GM18517 (cell line): ENCODE data around the gene TECTA.

Experiments used
- ATAC-seq: cut with Tn5 transposase; IDR thresholded peaks from one replicate; pipeline ENCODE4 v1.9.1; 2021; ENCODE audit warnings: mild to moderate bottlenecking, moderate library complexity; ENCODE audit not compliant: unreplicated experiment

Gene TECTA

DNA sequence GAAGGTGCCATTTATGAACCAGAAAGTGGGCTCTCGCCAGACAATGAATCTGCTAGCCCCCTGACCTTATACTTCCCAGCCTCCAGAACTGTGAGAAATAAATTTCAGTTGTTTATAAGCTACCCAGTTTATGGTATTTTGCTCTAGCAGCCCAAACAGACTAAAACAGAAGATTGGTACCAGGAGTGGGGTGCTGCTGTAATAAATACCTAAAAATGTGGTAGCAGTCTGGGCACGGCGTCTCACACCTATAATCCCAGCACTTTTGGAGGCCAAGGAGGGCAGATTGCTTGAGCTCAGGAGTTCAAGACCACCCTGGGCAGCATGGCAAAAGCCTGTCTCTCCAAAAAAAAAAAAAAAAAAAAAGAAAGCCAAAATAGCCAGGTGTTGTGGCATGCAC, 21.3 kb downstream of the TECTA start:
- no peak for ATAC-seq

DNA sequence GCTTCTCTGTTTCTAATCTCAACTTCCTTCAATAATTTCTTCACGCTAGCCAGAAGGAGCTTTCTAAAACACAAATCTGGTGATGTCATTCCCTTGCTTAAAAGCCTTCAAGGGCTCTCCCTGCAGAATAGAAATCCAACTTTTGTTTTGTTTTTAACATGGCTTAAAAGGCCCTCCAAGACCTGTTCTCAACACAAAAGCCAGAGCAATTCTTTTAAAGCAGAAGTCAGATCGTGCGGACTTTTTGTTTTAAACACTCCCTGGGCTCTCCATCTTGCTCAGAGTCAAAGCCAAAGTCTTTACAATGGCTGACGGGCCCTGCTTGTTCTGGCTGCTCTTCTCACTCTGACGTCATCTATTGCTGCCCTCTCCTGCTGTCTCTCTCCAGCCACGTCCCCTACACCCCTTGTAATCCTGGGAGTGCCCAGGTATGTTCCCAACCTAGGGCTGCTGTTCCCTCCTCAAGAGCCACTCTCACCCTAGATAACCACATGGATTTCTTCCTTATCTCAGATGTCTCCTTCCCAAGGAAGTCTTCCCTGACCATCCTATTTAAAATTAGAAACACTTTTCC, 22.5 kb downstream of the TECTA start:
- no peak for ATAC-seq

- ATAC-seq = no peak
Observed at GRCh38 chr11:121127809-121128208, 26.8 kb downstream of the TECTA start.

GRCh38 chr11:121129362-121130340, 28.6 kb downstream of the TECTA start:
- no peak for ATAC-seq

GRCh38 chr11:121131656-121132055, 30.6 kb downstream of the TECTA start:
- no peak for ATAC-seq

GRCh38 chr11:121132211-121132976, 31.4 kb downstream of the TECTA start:
- ATAC-seq = no peak

GRCh38 chr11:121134741-121135312, 33.8 kb downstream of the TECTA start:
- no peak for ATAC-seq

DNA sequence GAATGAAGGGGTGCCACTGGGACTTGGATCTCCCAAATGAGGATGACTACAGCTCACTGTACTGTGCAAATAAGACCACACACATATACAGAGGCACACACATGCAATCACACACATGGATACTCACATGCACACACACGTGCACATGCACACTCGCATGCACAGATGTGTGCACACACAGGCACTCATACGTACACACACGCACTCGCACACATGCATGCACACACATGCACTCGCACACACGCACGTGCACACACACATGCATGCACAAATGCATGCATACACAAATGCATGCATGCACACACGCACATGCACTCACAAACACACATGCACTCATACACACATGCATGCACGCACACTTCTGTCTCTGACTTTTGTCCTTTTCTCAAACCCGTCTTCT, 36.0 kb downstream of the TECTA start:
- ATAC-seq = no peak

DNA sequence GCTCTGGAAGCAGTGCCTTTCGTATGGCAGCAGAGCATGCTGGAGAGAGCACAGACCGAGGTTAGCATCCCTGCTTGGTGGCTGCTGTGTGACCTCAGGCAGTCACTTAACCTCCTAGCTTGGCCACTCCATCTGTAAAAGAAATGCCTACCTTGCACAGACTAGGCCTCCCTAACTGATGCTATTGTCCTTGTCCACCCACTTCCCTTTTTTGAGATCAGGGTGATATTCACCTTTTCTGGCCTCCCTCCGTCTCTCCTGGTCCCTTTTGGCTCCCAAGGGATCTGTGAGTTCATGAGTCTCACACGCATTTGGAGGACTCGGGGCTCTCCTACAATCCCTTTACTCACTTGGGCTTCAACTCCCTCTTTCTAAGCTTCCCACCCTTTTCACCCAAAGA, 37.2 kb downstream of the TECTA start:
- no peak for ATAC-seq

DNA sequence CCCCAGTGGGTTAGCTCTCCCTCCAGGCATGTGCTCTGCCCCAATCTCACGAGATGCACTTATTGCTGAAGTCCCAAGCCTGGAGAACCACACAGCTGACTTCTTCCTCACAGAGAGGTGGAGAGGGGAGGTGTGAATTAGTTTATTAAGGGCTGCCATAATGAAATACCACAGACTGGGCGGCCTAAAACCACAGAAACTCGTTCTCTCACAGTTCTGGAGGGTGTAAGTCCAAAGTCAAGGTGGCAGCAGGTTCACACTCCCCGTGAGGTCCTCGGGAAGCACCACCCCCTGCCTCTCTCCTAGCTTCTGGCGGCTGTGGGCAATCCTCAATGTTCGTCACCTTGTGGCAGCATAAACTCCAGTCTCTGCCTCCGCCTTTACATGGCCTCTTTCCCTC, 39.3 kb downstream of the TECTA start:
- ATAC-seq = no peak

DNA sequence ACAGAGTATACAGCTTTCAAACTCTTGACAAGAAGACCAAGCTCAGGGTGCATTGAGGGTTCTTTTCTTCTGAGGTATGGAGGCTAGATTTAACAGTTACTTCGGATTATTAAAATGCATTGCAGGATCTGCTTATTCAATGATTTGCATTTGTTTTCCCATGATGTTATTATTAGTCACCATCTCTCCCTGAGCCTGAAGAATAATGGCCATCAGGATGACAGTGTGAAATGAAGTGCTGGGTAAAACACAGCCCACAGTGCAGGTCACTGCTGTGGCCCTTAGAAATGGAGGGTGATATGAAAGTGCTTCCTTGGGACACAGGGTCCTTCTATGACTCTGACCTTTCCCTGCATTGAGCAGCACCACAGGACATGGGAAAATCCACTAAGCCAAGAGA, 40.0 kb downstream of the TECTA start:
- no peak for ATAC-seq

- no peak for ATAC-seq
Observed at GRCh38 chr11:121143921-121144320, 42.9 kb downstream of the TECTA start.

DNA sequence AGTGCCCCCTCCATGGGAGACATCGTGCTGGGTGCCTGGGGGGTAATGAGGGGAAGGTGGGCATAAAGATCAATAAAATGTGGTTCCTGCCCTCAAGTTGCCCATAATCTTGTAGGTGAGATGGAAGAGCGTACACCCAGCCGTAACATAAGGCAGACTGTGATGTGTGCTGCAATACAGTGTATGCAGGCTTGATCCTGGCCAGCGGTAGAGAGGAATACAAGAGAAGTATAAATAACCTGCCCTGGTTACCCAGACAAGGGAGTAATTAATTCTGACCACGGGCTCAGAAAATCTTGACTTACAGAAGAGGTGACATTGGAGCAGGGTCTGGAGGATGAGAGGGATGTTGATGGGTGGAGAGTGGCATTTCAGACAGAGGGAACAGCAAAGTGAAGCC, 43.7 kb downstream of the TECTA start:
- ATAC-seq = no peak

DNA sequence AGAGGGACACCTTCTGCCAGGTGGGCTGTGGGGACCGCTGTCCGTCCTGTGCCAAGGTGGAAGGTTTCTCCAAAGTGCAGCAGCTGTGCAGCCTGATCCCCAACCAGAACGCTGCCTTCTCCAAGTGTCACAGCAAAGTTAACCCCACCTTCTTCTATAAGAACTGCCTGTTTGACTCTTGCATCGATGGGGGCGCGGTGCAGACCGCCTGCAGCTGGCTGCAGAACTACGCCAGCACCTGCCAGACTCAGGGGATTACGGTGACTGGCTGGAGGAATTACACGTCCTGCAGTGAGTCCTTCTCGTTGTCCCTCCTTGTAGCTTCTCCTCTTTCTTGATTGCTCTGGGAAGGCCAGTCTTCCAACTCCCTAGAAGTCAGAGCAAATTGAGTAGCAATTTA, 44.8 kb downstream of the TECTA start:
- ATAC-seq = no peak

- no peak for ATAC-seq
Observed at GRCh38 chr11:121149116-121149515, 48.1 kb downstream of the TECTA start.

- ATAC-seq = no peak
Observed at GRCh38 chr11:121151207-121151688, 50.2 kb downstream of the TECTA start.

GRCh38 chr11:121152764-121153163, 51.7 kb downstream of the TECTA start:
- ATAC-seq = no peak

- ATAC-seq = no peak
Observed at GRCh38 chr11:121153472-121153871, 52.4 kb downstream of the TECTA start.

DNA sequence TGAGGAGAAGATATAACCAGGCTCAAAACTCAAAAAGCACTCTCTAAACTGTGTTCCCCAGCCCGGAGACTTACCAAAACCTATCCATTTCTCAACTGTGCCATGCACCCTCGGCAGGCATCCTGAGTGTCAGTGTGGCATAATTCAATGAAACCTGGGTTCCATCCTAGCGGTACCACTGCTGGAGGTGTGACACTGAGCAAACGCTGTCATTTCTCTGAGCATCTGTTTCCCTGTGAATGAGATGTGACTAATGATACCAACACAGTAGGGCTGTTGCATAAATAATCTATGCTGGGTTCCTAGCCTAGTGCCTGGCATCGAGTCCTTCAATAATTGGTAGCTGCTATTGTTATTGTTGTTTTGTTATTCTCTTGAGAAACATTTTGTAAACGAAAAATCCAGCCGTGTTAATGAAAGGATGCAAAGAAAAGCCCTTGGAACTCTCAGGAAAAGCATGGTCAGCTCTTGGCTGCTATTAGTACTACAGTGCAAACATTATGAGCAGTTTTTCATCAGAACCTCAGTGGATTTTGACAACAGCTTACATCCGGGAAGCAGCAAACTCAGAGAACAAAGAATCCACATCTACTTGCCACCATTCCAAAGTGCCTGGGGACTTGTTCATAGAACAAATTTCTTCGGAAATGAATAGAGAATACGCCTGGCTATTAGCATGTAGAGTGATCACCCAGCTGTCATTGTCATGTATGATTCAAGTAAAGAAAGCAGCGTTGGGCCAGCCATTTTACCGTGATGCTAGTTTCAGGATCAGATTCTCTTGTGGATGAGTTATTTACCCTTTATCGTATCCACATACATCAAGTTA, 53.7 kb downstream of the TECTA start:
- no peak for ATAC-seq

DNA sequence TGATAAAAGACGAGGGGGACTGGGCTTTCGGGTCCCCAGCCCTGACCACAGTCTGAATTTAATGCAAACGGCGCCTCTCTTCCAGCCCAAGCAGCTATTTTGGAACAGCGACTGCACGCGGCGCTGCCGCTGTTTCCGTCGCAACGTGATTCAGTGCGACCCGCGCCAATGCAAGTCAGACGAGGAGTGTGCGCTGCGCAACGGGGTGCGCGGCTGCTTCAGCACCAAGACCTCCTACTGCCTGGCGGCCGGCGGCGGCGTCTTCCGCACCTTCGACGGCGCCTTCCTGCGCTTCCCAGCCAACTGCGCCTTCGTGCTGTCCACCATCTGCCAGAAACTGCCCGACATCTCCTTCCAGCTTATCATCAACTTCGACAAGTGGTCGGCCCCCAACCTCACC, 56.7 kb downstream of the TECTA start:
- ATAC-seq = no peak
